Subcutaneous adipose tissue (tissue), 4 donors: ENCODE results near the gene ZC2HC1C. TPM values are rescaled to one million over a fixed set of nuclear protein-coding genes. Genes with fewer than 3 reads are reported as not detected.

Experiments used
- CTCF ChIP-seq: fragments of 450-650 bp; IDR thresholded peaks from one replicate; pipeline ENCODE4 v1.5.1; 2016; ENCODE audit warnings: low read depth, mild to moderate bottlenecking, control low read depth, antibody characterized with exemption, moderate library complexity
- total RNA-seq, 4 donors: library from RNA; depleted of rRNA; stranded (reverse); fragments of >200 nt; gene quantifications; one replicate each; pipeline ENCODE4 v1.1.0, GENCODE V29; 2016

Gene ZC2HC1C
- total RNA-seq, 4 donors from 2014 or later: 0.51 to 4.2 (median 1.6) TPM

GRCh38 chr14:75092698-75093097, 23.3 kb downstream of the ZC2HC1C start:
- TF ChIP-seq CTCF: no peak

- TF ChIP-seq CTCF: no peak
Measured at GRCh38 chr14:75094896-75095295, 25.5 kb downstream of the ZC2HC1C start.

- no peak for TF ChIP-seq CTCF
Measured at GRCh38 chr14:75095690-75096089, 26.2 kb downstream of the ZC2HC1C start.

GRCh38 chr14:75096959-75097358, 27.5 kb downstream of the ZC2HC1C start:
- TF ChIP-seq CTCF: no peak

- TF ChIP-seq CTCF: no peak
Measured at GRCh38 chr14:75098212-75098611, 28.8 kb downstream of the ZC2HC1C start.

- TF ChIP-seq CTCF: no peak
Measured at GRCh38 chr14:75098682-75099081, 29.2 kb downstream of the ZC2HC1C start.

- TF ChIP-seq CTCF: no peak
Measured at GRCh38 chr14:75101491-75101890, 32.0 kb downstream of the ZC2HC1C start.
